ENCODE measurements around the gene FAM76B. TPM values are rescaled to one million over a fixed set of nuclear protein-coding genes. Genes with fewer than 3 reads are reported as not detected.

Gene FAM76B
- total and polyA plus RNA-seq, 9 of the 15 experiments (the other 6 are each of a cell fraction or from before 2014, with no cell fraction given), result 22.5 to 60.0 (median 35.0) TPM

- TF ChIP-seq ZKSCAN8 (CRISPR knock-in tag; IDR thresholded peaks at IDR 0.05) (0 out of 2 replicates have a peak, but pooled peaks have one; percentile 41), CTBP1 (IDR thresholded peaks at IDR 0.05; ENCODE audit: borderline replicate concordance) (peak; percentile 89), PTTG1 (tag; IDR thresholded peaks at IDR 0.05; ENCODE audit: low read depth) (no peak), TFE3 (CRISPR knock-in tag; IDR thresholded peaks at IDR 0.05) (no peak), TSC22D4 (tag; IDR thresholded peaks at IDR 0.05) (no peak), PRDM10 (IDR thresholded peaks at IDR 0.05; ENCODE audit: partially characterized antibody) (peak; percentile 11), NBN (IDR thresholded peaks at IDR 0.05; ENCODE audit: low read depth) (0 out of 2 replicates have a peak, but pooled peaks have one; percentile 55), SETDB1 (IDR thresholded peaks at IDR 0.05; ENCODE audit: low read length) (no peak), MCM5 (IDR thresholded peaks at IDR 0.05; ENCODE audit: low read depth) (no peak), THRB (CRISPR knock-in tag; conservative IDR thresholded peaks at IDR 0.05) (no peak), NFRKB (IDR thresholded peaks at IDR 0.05; ENCODE audit: low read depth) (no peak), MIER1 (IDR thresholded peaks at IDR 0.05; ENCODE audit: low read depth) (no peak), RFX7 (CRISPR knock-in tag; IDR thresholded peaks at IDR 0.05) (no peak), NR2C2 (CRISPR knock-in tag; IDR thresholded peaks at IDR 0.05) (no peak), NR2C2 (tag; IDR thresholded peaks at IDR 0.05) (0 out of 2 replicates have a peak, but pooled peaks have one; percentile 21), NFE2L1 (tag; IDR thresholded peaks at IDR 0.05; ENCODE audit: borderline replicate concordance, low read depth) (no peak), HNRNPK (IDR thresholded peaks at IDR 0.05; ENCODE audit: low read depth, low read length, poor library complexity, severe bottlenecking) (no peak), GABPA (tag; conservative IDR thresholded peaks at IDR 0.05; ENCODE audit: low read depth) (peak; percentile 65), HNRNPUL1 (IDR thresholded peaks at IDR 0.05; ENCODE audit: low read length) (no peak), KLF13 (tag; IDR thresholded peaks at IDR 0.05; ENCODE audit: borderline replicate concordance, low read depth) (no peak), ZFPM2 (CRISPR knock-in tag; IDR thresholded peaks at IDR 0.05) (no peak), FOXO4 (CRISPR knock-in tag; IDR thresholded peaks at IDR 0.05) (no peak)
These were observed 55.5 kb downstream of the FAM76B start (continued) for GRCh38 chr11:95734009-95734572.

Data from K562 (cell line).